ENCODE results near the gene ZIM2. TPM values are rescaled to one million over a fixed set of nuclear protein-coding genes. Genes with fewer than 3 reads are reported as not detected.

Gene ZIM2
- total and polyA plus RNA-seq, 9 of the 15 experiments (the other 6 are each of a cell fraction or from before 2014, with no cell fraction given) = not detected

- TF ChIP-seq ZBTB34 (CRISPR knock-in tag; IDR thresholded peaks at IDR 0.05) = no peak
- TF ChIP-seq FOXP1 (CRISPR knock-in tag; IDR thresholded peaks at IDR 0.05) = no peak
- TF ChIP-seq ETV6 (IDR thresholded peaks at IDR 0.05; ENCODE audit: borderline replicate concordance in 1 of 2, low read depth in 2 of 2, low read length in 1 of 2) = no peak
- no peak for TF ChIP-seq ETV6 (CRISPR knock-in tag; IDR thresholded peaks at IDR 0.05; ENCODE audit: borderline replicate concordance)
- no peak for TF ChIP-seq SUPT5H (IDR thresholded peaks at IDR 0.05)
- no peak for TF ChIP-seq VEZF1 (CRISPR knock-in tag; IDR thresholded peaks at IDR 0.05)
- TF ChIP-seq HNRNPH1 (optimal IDR thresholded peaks at IDR 0.05; ENCODE audit: low read depth, low read length) = no peak
- no peak for TF ChIP-seq SLC30A9 (CRISPR knock-in tag; IDR thresholded peaks at IDR 0.05)
- TF ChIP-seq MBD1 (CRISPR knock-in tag; IDR thresholded peaks at IDR 0.05) = no peak
- no peak for TF ChIP-seq TFE3 (CRISPR knock-in tag; IDR thresholded peaks at IDR 0.05)
Observed at GRCh38 chr19:56727677-56728076, 112.8 kb downstream of the ZIM2 start (continued).
